Keratinocyte (primary cell): ENCODE measurements around the gene ANAPC10.

Experiments
- CTCF ChIP-seq, 3 experiments: IDR thresholded peaks in 1 of 3; conservative IDR thresholded peaks in 1 of 3; optimal IDR thresholded peaks in 1 of 3; 2 replicates in 2 of 3; 3 replicates in 1 of 3; pipeline versions ENCODE3 to v1.5.1; 2011; ENCODE audit warnings: low read length in 3 of 3, mild to moderate bottlenecking in 3 of 3, moderate library complexity in 2 of 3, control low read depth in 1 of 3, inconsistent platforms in 1 of 3; ENCODE audit not compliant: insufficient read depth in 2 of 3; ENCODE audit errors: extremely low read depth in 1 of 3
- EZH2 ChIP-seq: IDR thresholded peaks from one replicate; pipeline ENCODE4 v1.6.1; 2012; ENCODE audit warnings: inconsistent platforms, mild to moderate bottlenecking, low read length, moderate library complexity

- no peak for TF ChIP-seq EZH2
- TF ChIP-seq CTCF (optimal IDR thresholded peaks at IDR 0.05 in 1 of 3, IDR thresholded peaks at IDR 0.05 in 1 of 3, conservative IDR thresholded peaks at IDR 0.05 in 1 of 3; ENCODE audit: extremely low read depth in 1 of 3, insufficient read depth in 2 of 3, low read length in 3 of 3), result no peak
Measured at GRCh38 chr4:145049241-145049640, 48.8 kb downstream of the ANAPC10 start.
